GM12891 (cell line): ENCODE data around the gene PTRH1. TPM values are rescaled to one million over a fixed set of nuclear protein-coding genes. Genes with fewer than 3 reads are reported as not detected.
"Not testable (repeated sequence)": the region's sequence is repeated elsewhere in the genome, so short reads cannot be mapped to it uniquely, and the experiment has no call there.

ENCODE experiments used
- DNase-seq: peaks from one replicate; pipeline ENCODE4 v3.0.0; 2011; ENCODE audit warnings: low spot score; ENCODE audit not compliant: insufficient read length
- FAIRE-seq: peaks from 2 replicates; lab custom pipeline; 2011; peaks lifted over from hg19 to GRCh38; lab: Jason Lieb, UNC
- PAX5 ChIP-seq: IDR thresholded peaks from 2 replicates; pipeline ENCODE4 v1.6.1; 2011; ENCODE audit warnings: low read length, moderate library complexity, mild to moderate bottlenecking; ENCODE audit not compliant: insufficient read depth, severe bottlenecking
- POLR2A ChIP-seq: IDR thresholded peaks from 2 replicates; pipeline ENCODE4 v1.6.1; 2011; ENCODE audit warnings: low read depth, low read length, control low read depth
- POLR2AphosphoS5 ChIP-seq: IDR thresholded peaks from 2 replicates; pipeline ENCODE4 v1.6.1; 2011; ENCODE audit warnings: low read depth, low read length, control low read depth
- POU2F2 ChIP-seq: IDR thresholded peaks from 2 replicates; pipeline ENCODE4 v1.6.1; 2011; ENCODE audit warnings: low read depth, mild to moderate bottlenecking, control low read depth, low read length, moderate library complexity
- SPI1 ChIP-seq: IDR thresholded peaks from 2 replicates; pipeline ENCODE4 v1.6.1; 2011; ENCODE audit warnings: low read depth, low read length, control low read depth
- TAF1 ChIP-seq: IDR thresholded peaks from 2 replicates; pipeline ENCODE4 v1.6.1; 2011; ENCODE audit warnings: low read depth, low read length, control low read depth
- polyA plus RNA-seq: library from polyadenylated mRNA; unstranded; fragments of >200 nt; gene quantifications from one replicate; pipeline ENCODE4 v1.2.1, GENCODE V29; 2012; ENCODE audit warnings: low read depth, missing spikeins, inconsistent platforms; ENCODE audit not compliant: missing spikeins

The PTRH1 gene
- 6.8 TPM for polyA plus RNA-seq

GRCh38 chr9:127715470-127716337 is at the start of gene PTRH1, which contains the start of gene TTC16:
PTRH1 (minus strand) TSS chr9:127715663; CDS start chr9:127715639, 24 bp downstream.
TTC16 (plus strand) TSS chr9:127716079; CDS start chr9:127716146, 67 bp downstream.
- FAIRE-seq (peak; percentile 100), DNase-seq (peak; percentile 100)
- no peak for TF ChIP-seq POU2F2
- no peak for TF ChIP-seq POLR2A
- TF ChIP-seq PAX5: no peak
- no peak for TF ChIP-seq POLR2AphosphoS5
- TF ChIP-seq TAF1: no peak
- TF ChIP-seq SPI1: no peak

GRCh38 chr9:127763918-127764384 is 48.5 kb upstream of the PTRH1 start:
- DNase-seq (no peak), FAIRE-seq (peak; percentile 33)
- TF ChIP-seq POLR2A (no peak), PAX5 (no peak), TAF1 (no peak), POU2F2 (no peak), POLR2AphosphoS5 (no peak), SPI1 (no peak)

GRCh38 chr9:127762111-127762676 is 46.7 kb upstream of the PTRH1 start:
- TF ChIP-seq TAF1: no peak
- TF ChIP-seq SPI1: no peak
- TF ChIP-seq POU2F2: no peak
- TF ChIP-seq POLR2AphosphoS5: no peak
- TF ChIP-seq POLR2A: no peak
- no peak for TF ChIP-seq PAX5

DNA sequence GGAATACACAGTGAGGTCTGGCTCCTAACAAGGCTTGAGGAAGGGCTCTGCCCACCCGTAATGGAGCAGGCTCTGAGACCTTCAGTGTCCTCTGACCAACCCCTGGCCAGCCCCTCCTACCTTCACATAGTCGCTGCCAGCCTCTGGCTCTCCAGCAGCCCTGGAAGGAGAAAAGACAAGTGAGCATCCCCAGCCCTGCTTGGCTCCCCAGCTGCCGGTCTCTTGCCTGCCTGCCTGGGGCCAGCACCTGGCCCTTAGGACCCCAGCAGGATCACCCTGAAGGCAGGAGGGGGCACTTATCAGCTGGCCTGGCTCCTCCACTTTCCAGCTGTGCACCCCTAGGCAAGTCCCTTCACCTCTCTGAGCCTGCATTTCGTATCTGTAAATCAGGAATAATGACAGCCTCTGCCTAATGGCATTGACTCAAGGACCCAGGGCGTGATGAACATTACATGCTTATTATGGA is 46.1 kb upstream of the PTRH1 start:
- FAIRE-seq (no peak), DNase-seq (no peak)
- no peak for TF ChIP-seq TAF1
- TF ChIP-seq POLR2AphosphoS5: no peak
- no peak for TF ChIP-seq PAX5
- TF ChIP-seq POU2F2: no peak

More at GRCh38 chr9:127762111-127762676, 46.7 kb upstream of the PTRH1 start:
- no peak for FAIRE-seq
- no peak for DNase-seq

DNA sequence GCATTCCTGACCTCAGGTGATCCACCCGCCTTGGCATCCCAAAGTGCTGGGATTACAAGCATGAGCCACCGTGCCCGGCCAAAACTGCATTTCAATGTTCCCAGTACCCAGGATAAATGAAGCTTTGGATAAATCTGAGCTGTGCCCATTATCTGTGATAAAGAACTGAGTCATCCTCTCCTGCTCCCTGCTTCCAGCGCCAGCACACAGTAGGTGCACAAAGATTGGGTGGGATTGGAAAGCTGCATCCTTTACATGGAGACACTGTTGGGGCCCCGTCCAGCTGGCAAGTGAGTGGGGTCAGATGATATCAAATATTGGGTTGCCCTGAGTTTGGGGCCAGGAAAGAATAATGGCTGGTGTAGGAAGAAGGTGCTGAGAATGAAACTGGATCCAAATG is 45.6 kb upstream of the PTRH1 start:
- TF ChIP-seq SPI1 (no peak), PAX5 (no peak), TAF1 (no peak), POU2F2 (no peak), POLR2A (no peak), POLR2AphosphoS5 (no peak)
- FAIRE-seq: no peak
- DNase-seq: no peak

DNA sequence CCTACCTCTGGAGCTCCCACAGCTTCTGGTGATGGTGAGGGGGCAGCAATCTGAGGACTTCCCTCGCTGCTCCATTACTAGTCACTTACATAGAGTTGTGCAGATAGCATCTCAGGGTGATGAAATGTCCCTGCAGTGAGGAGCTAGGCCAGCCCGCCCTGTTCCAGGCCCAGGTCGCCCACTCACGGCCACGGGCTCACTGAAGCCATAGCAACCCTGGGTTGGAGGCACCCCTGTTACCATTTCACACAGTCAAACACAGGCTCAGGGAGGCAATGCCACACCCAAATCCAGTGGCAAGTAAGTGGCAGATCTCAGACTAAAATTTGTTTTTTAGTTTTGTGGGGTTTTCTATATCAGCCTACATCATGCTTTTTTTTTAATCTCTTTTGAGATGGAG is 43.4 kb upstream of the PTRH1 start:
- TF ChIP-seq TAF1: no peak
- TF ChIP-seq POLR2AphosphoS5: no peak
- TF ChIP-seq SPI1: no peak
- TF ChIP-seq POU2F2: no peak
- no peak for TF ChIP-seq PAX5
- no peak for TF ChIP-seq POLR2A
- FAIRE-seq: no peak
- no peak for DNase-seq

GRCh38 chr9:127756776-127757175 is 41.3 kb upstream of the PTRH1 start:
- not testable (repeated sequence) for FAIRE-seq, DNase-seq

- FAIRE-seq (no peak), DNase-seq (no peak)
- TF ChIP-seq POU2F2 (no peak), SPI1 (no peak), TAF1 (no peak), POLR2AphosphoS5 (no peak), PAX5 (no peak), POLR2A (no peak)
Measured at GRCh38 chr9:127756233-127756632, 40.8 kb upstream of the PTRH1 start.
